Right lobe of liver (tissue), 4 donors: ENCODE data around the gene RARG.

Experiments used
- POLR2A ChIP-seq: fragments of 450-650 bp; IDR thresholded peaks from one replicate; pipeline ENCODE4 v1.6.1; 2017; ENCODE audit warnings: antibody characterized with exemption, mild to moderate bottlenecking
- TF ChIP-seq, protein P1 (sequence below), 4 donors: fragments of 200-600 bp in 3 of 4; fragments of 450-650 bp in 1 of 4; IDR thresholded peaks; one replicate each; pipeline versions ENCODE4 v1.5.1 to v1.8.0; 2016 to 2022; ENCODE audit warnings: antibody characterized with exemption in 4 of 4, mild to moderate bottlenecking in 2 of 4
- donor health status: DM: no; HTN: no; CAD: no.
- donor health status: DM: no; HTN: no; CAD: no.
- donor health status: DM: no; HTN: yes; CAD: no.

DNA sequence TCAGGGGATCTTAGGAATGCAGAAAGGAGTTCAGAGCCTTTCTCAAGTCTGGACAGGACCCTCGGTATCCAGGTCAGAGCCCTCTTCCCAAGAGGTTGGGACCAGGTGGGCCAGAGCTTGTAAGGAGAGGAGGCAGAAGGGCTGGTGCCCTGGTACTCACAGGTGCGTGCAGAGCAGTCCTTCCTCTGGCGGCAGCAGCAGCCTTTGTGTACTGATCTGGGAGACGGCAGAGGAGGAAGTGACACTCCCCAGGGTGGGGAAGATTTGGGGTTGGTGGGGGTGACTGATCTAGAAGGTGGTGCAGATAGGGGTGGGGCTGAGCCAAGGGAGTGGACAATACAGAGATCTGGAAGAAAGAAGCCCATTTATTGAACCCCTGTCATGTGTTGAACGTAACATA lies 25.0 kb downstream of the RARG start, which contains the start of gene ITGB7:
- TF ChIP-seq, protein P1, sequence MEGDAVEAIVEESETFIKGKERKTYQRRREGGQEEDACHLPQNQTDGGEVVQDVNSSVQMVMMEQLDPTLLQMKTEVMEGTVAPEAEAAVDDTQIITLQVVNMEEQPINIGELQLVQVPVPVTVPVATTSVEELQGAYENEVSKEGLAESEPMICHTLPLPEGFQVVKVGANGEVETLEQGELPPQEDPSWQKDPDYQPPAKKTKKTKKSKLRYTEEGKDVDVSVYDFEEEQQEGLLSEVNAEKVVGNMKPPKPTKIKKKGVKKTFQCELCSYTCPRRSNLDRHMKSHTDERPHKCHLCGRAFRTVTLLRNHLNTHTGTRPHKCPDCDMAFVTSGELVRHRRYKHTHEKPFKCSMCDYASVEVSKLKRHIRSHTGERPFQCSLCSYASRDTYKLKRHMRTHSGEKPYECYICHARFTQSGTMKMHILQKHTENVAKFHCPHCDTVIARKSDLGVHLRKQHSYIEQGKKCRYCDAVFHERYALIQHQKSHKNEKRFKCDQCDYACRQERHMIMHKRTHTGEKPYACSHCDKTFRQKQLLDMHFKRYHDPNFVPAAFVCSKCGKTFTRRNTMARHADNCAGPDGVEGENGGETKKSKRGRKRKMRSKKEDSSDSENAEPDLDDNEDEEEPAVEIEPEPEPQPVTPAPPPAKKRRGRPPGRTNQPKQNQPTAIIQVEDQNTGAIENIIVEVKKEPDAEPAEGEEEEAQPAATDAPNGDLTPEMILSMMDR (IDR thresholded peaks at IDR 0.05), result no peak
- no peak for TF ChIP-seq POLR2A
